ENCODE data around the gene SUCNR1. TPM values are rescaled to one million over a fixed set of nuclear protein-coding genes. Genes with fewer than 3 reads are reported as not detected.

The SUCNR1 gene
- total and polyA plus RNA-seq, 2 of the 4 experiments (the other 2 are of a cell fraction), result not detected

- no peak overlapping the region for H2AK9ac ChIP-seq (replicated peaks; ENCODE audit: low read depth, low read length, poor library complexity)
- no peak overlapping the region for H3K4me3 ChIP-seq (ENCODE audit: insufficient read depth, low read depth, low read length)
- dilution Hi-C loops (cut with HindIII; ENCODE audit: low sequenced_read_pairs, unreplicated experiment) (no loop called here), in situ Hi-C loops (cut with MboI; ENCODE audit: low sequenced_read_pairs) (no loop called here), intact Hi-C loops (cut with micrococcal nuclease) (no loop called here)
- no peaks in the 10 kb centered on the region for H3K27me3 ChIP-seq (ENCODE audit: control insufficient read depth, insufficient read depth, low read length)
- no TSS peak for BruUV-seq (replicated peaks)
- H3K79me1 ChIP-seq (ENCODE audit: low read depth in 1 of 2, low read length in 2 of 2), result no peaks in the 10 kb centered on the region
- H4K20me1 ChIP-seq (ENCODE audit: insufficient read depth, low read length), result no peaks in the 10 kb centered on the region
- no peak for TF ChIP-seq BHLHE40 (IDR thresholded peaks at IDR 0.05; ENCODE audit: low read depth, low read length)
- TF ChIP-seq MAZ (IDR thresholded peaks at IDR 0.05; ENCODE audit: borderline replicate concordance, low read depth, low read length), result no peak
- TF ChIP-seq RAD21 (IDR thresholded peaks at IDR 0.05; ENCODE audit: low read length), result no peak
- no peak for TF ChIP-seq RFX5 (IDR thresholded peaks at IDR 0.05; ENCODE audit: low read depth, low read length)
- no peak for TF ChIP-seq ELK1 (IDR thresholded peaks at IDR 0.05; ENCODE audit: borderline replicate concordance, low read depth, low read length)
- TF ChIP-seq SMC3 (IDR thresholded peaks at IDR 0.05; ENCODE audit: low read depth, low read length), result no peak
- no peak for TF ChIP-seq RCOR1 (IDR thresholded peaks at IDR 0.05; ENCODE audit: insufficient replicate concordance, low read length)
- no peak for TF ChIP-seq CTCF (conservative IDR thresholded peaks at IDR 0.05; ENCODE audit: low read depth, low read length)
- no peak for TF ChIP-seq CHD1 (IDR thresholded peaks at IDR 0.05; ENCODE audit: low read depth, low read length)
- no peak for TF ChIP-seq MXI1 (IDR thresholded peaks at IDR 0.05; ENCODE audit: borderline replicate concordance, low read depth, low read length)
- TF ChIP-seq NFE2L2 (IDR thresholded peaks at IDR 0.05; ENCODE audit: low read depth, low read length), result no peak
- no peak for TF ChIP-seq POLR2A (IDR thresholded peaks at IDR 0.05; ENCODE audit: low read depth, low read length)
- no peak for TF ChIP-seq MAFK (IDR thresholded peaks at IDR 0.05; ENCODE audit: low read depth, low read length)
- H3K36me3 ChIP-seq (ENCODE audit: control insufficient read depth, insufficient read depth, low read length), result no peaks in the 10 kb centered on the region
- H2BK120ac ChIP-seq (ENCODE audit: low read depth, low read length), result 0 out of 2 replicates have a peak overlapping the region, but pooled peaks have one; percentile 26
- no peaks in the 10 kb centered on the region for H3K9me3 ChIP-seq (ENCODE audit: control insufficient read depth, insufficient read depth, low read length)
- H4K91ac ChIP-seq (ENCODE audit: insufficient read depth, low read depth, low read length), result no peak overlapping the region
- no peak overlapping the region for H3K23ac ChIP-seq (ENCODE audit: low read depth, low read length)
- H3K9ac ChIP-seq (ENCODE audit: low read depth, low read length), result no peak overlapping the region
- no peak overlapping the region; the same call in 1 of the 2 replicates for H3K14ac ChIP-seq (replicated peaks; ENCODE audit: low read depth, low read length)
- H3K27ac ChIP-seq (ENCODE audit: insufficient read depth, low read length), result no peak overlapping the region
- no peak overlapping the region for H3K56ac ChIP-seq (ENCODE audit: extremely low read depth, insufficient read depth, low read length)
- H3K4me1 ChIP-seq (ENCODE audit: control insufficient read depth, insufficient read depth, low read length), result peaks cover 12% of the 10 kb centered on the region
- no peak overlapping the region; the same call in 1 of the 3 replicates for H2BK15ac ChIP-seq (ENCODE audit: low read depth, low read length)
- DNase-seq (no peak), ATAC-seq (ENCODE audit: low read depth) (no peak)
- H2AFZ ChIP-seq (replicated peaks; ENCODE audit: low read length, poor library complexity), result no peak overlapping the region
- CTCF ChIA-PET, result interaction anchor here (0.6 to 0.7 kb wide), 2 partner anchors 62 to 63 kb away, joined by 3 to 6 read pairs; no protein-coding TSS in a partner anchor
- no peak overlapping the region for H3K4ac ChIP-seq (ENCODE audit: low read depth, low read length)
- H3K4me2 ChIP-seq (ENCODE audit: low read depth, low read length), result no peak overlapping the region
- WGBS, 2 experiments (ENCODE audit: extremely low coverage in 2 of 2, insufficient read length in 1 of 2), result no CpG with 5 or more reads among the region's 3 CpGs
- POLR2A ChIA-PET (ENCODE audit: unreplicated experiment), result no interaction called here
- peak overlapping the region; percentile 29; the same call in 1 of the 2 replicates for H2BK20ac ChIP-seq (ENCODE audit: low read depth, low read length)
- no peak overlapping the region for H4K5ac ChIP-seq (ENCODE audit: low read depth, low read length)
- no peak overlapping the region; the same call in 1 of the 2 replicates for H3K18ac ChIP-seq (ENCODE audit: low read depth, low read length)
- H2BK5ac ChIP-seq (ENCODE audit: low read depth, low read length, poor library complexity, severe bottlenecking), result no peak overlapping the region
- no peak overlapping the region for H2AK5ac ChIP-seq (ENCODE audit: low read depth, low read length)
- H3K9me1 ChIP-seq (ENCODE audit: insufficient read depth, low read length), result peaks cover 6% of the 10 kb centered on the region; the same call in 1 of the 2 replicates
- H4K8ac ChIP-seq (ENCODE audit: low read depth in 2 of 2, low read length in 2 of 2), result no peak overlapping the region
Measured at GRCh38 chr3:151908399-151908798, 35.0 kb downstream of the SUCNR1 start.

All from IMR-90 (cell line).